Measurements from ENCODE around the gene FLII. TPM values are rescaled to one million over a fixed set of nuclear protein-coding genes. Genes with fewer than 3 reads are reported as not detected.

Gene FLII
- total and polyA plus RNA-seq, 2 of the 8 experiments (the other 6 are each of a cell fraction or from before 2014, with no cell fraction given): 300 to 549 TPM

GRCh38 chr17:18201108-18201507 is 57.4 kb downstream of the FLII start:
- Histone ChIP-seq H3K4me2 (ENCODE audit: insufficient read depth in 1 of 2, low read depth in 2 of 2, low read length in 2 of 2) (0 out of 4 replicates have a peak overlapping the region, but pooled peaks of 1 of the 2 experiments have one; percentile 10), H3K4me1 (replicated peaks in 1 of 4; ENCODE audit: control insufficient read depth in 3 of 4, insufficient read depth in 4 of 4, low read length in 3 of 4) (peaks cover 0 to 8% (median 5%) of the 10 kb centered on the region in 4 experiments; a peak in 5 of 7 replicates), H3K27me3 (replicated peaks in 1 of 4; ENCODE audit: control insufficient read depth in 3 of 4, extremely low read depth in 1 of 4, insufficient read depth in 3 of 4, low read length in 3 of 4) (no peaks in the 10 kb centered on the region), H3K56ac (replicated peaks; ENCODE audit: insufficient read length, low read depth, low read length) (no peak overlapping the region), H2BK12ac (ENCODE audit: low read depth, low read length) (no peak overlapping the region), H2BK5ac (ENCODE audit: low read depth, low read length) (no peak overlapping the region), H2AFZ (ENCODE audit: low read length) (no peak overlapping the region), H4K5ac (ENCODE audit: insufficient read length, low read depth, low read length) (no peak overlapping the region), H3K4ac (replicated peaks; ENCODE audit: insufficient read length, low read depth, low read length) (no peak overlapping the region), H3K23me2 (ENCODE audit: low read depth, low read length) (no peaks in the 10 kb centered on the region), H3K79me1 (ENCODE audit: low read depth, low read length) (peaks cover 33% of the 10 kb centered on the region), H3K9me3 (ENCODE audit: insufficient read depth in 2 of 2, low read depth in 1 of 2, low read length in 1 of 2) (no peaks in the 10 kb centered on the region), H3K18ac (ENCODE audit: extremely low read depth, low read length) (no peak overlapping the region), H2AK5ac (ENCODE audit: low read depth, low read length) (no peak overlapping the region), H3K23ac (ENCODE audit: insufficient read length) (no peak overlapping the region), H4K20me1 (replicated peaks in 1 of 2; ENCODE audit: control insufficient read depth in 1 of 2, insufficient read depth in 2 of 2, low read length in 2 of 2) (peaks cover 17 to 47% of the 10 kb centered on the region in 2 experiments), H3K36me3 (ENCODE audit: control insufficient read depth in 2 of 4, insufficient read depth in 4 of 4, low read length in 3 of 4) (peaks cover 3 to 25% (median 16%) of the 10 kb centered on the region in 4 experiments; a peak in 6 of 8 replicates), H3K9ac (replicated peaks in 1 of 4; ENCODE audit: extremely low read depth in 1 of 4, low read depth in 3 of 4, low read length in 3 of 4) (no peak overlapping the region), H2BK120ac (replicated peaks; ENCODE audit: low read depth, low read length) (no peak overlapping the region), H3K27ac (ENCODE audit: low read depth, low read length) (no peak overlapping the region), H4K91ac (replicated peaks; ENCODE audit: insufficient read length, low read length) (no peak overlapping the region), H3K4me3 (ENCODE audit: extremely low read depth in 1 of 4, insufficient read depth in 2 of 4, low read depth in 3 of 4, low read length in 4 of 4) (no peak overlapping the region), H4K8ac (ENCODE audit: extremely low read depth, insufficient read depth, low read length) (no peak overlapping the region), H3K79me2 (ENCODE audit: control insufficient read depth in 1 of 2, insufficient read depth in 2 of 2, low read length in 2 of 2) (peaks cover 0 to 72% of the 10 kb centered on the region in 2 experiments; a peak in 2 of 4 replicates), H2BK15ac (ENCODE audit: low read length) (no peak overlapping the region), H3K14ac (ENCODE audit: insufficient read length) (no peak overlapping the region), H2BK20ac (ENCODE audit: low read length) (no peak overlapping the region)
- 86% methylated on average over 4 of the region's 4 CpGs; no CpG with 5 or more reads in 1 of the 2 experiments for WGBS, 2 experiments (ENCODE audit: extremely low coverage in 1 of 2, insufficient coverage in 1 of 2, insufficient read length in 1 of 2, insufficient replicate concordance in 2 of 2, low coverage in 1 of 2, low lambda C conversion rate in 2 of 2, missing lambda C conversion rate in 1 of 2)
- no peak for FAIRE-seq
- no peak for DNase-seq (ENCODE audit: low read depth in 1 of 2, low spot score in 2 of 2)
- CTCF ChIA-PET (ENCODE audit: partially characterized antibody): interaction anchor here (1.1 to 9.0 kb wide), 9 partner anchors 10 to 460 kb away, joined by 3 to 99 read pairs (median 6); no protein-coding TSS in a partner anchor
- POLR2A ChIA-PET (ENCODE audit: partially characterized antibody): interaction anchor here (0.9 to 4.4 kb wide), 5 partner anchors 8 to 62 kb away, joined by 3 to 34 read pairs (median 4); partner anchors contain the start of gene ALKBH5
- no peak for TF ChIP-seq BRCA1 (IDR thresholded peaks at IDR 0.05; ENCODE audit: low read depth, low read length)
- no peak for TF ChIP-seq KDM4A (IDR thresholded peaks at IDR 0.05; ENCODE audit: low read depth, low read length, severe bottlenecking)
- no peak for TF ChIP-seq GABPA (IDR thresholded peaks at IDR 0.05; ENCODE audit: borderline replicate concordance, insufficient read depth, low read length)
- TF ChIP-seq BACH1 (IDR thresholded peaks at IDR 0.05; ENCODE audit: low read length): no peak
- no peak for TF ChIP-seq HDAC2 (IDR thresholded peaks at IDR 0.05; ENCODE audit: borderline replicate concordance in 1 of 2, low read depth in 2 of 2, low read length in 2 of 2)
- no peak for TF ChIP-seq SP4 (IDR thresholded peaks at IDR 0.05; ENCODE audit: low read length)
- no peak for TF ChIP-seq POLR2AphosphoS5 (IDR thresholded peaks at IDR 0.05; ENCODE audit: low read depth, low read length)
- no peak for TF ChIP-seq USF2 (IDR thresholded peaks at IDR 0.05; ENCODE audit: low read length)
- no peak for TF ChIP-seq TAF7 (optimal IDR thresholded peaks at IDR 0.05; ENCODE audit: borderline replicate concordance, low read depth, low read length)
- no peak for TF ChIP-seq ATF3 (IDR thresholded peaks at IDR 0.05; ENCODE audit: insufficient read depth, low read depth, low read length)
- TF ChIP-seq SIN3A (conservative IDR thresholded peaks at IDR 0.05 in 1 of 2, IDR thresholded peaks at IDR 0.05 in 1 of 2; ENCODE audit: low read depth in 1 of 2, low read length in 2 of 2): no peak
- no peak for TF ChIP-seq POLR2A (IDR thresholded peaks at IDR 0.05; ENCODE audit: control extremely low read depth in 1 of 2, low read depth in 2 of 2, low read length in 2 of 2)
